ENCODE data around the gene PLCG1. TPM values are rescaled to one million over a fixed set of nuclear protein-coding genes. Genes with fewer than 3 reads are reported as not detected.

The PLCG1 gene
- total RNA-seq, 6 donors from 2014 or later, result 69.8 to 383 (median 99.5) TPM

- H3K4me1 ChIP-seq, result no peaks in the 10 kb centered on the region
- no peak overlapping the region for H3K4me3 ChIP-seq
- DNase-seq (no peak), ATAC-seq (ENCODE audit: low FRiP score in 2 of 2) (no peak)
- no peaks in the 10 kb centered on the region for H3K36me3 ChIP-seq
- H3K27ac ChIP-seq, result no peak overlapping the region
- no peaks in the 10 kb centered on the region for H3K27me3 ChIP-seq
- H3K9me3 ChIP-seq, result no peaks in the 10 kb centered on the region
- no peak for TF ChIP-seq EP300 (IDR thresholded peaks at IDR 0.05)
- TF ChIP-seq POLR2AphosphoS5 (IDR thresholded peaks at IDR 0.05), result no peak
- TF ChIP-seq POLR2A (IDR thresholded peaks at IDR 0.05), result no peak
- TF ChIP-seq CTCF (IDR thresholded peaks at IDR 0.05), result no peak
- 98 to 100% methylated on average over 2 of the region's 2 CpGs for WGBS, 2 donors
These were observed 82.5 kb downstream of the PLCG1 start for GRCh38 chr20:41219824-41220223.

GRCh38 chr20:41221614-41222218, 84.4 kb downstream of the PLCG1 start:
- DNase-seq, result no peak
- H3K4me3 ChIP-seq, result no peak overlapping the region
- 95 to 97% methylated on average over 5 of the region's 5 CpGs for WGBS, 2 donors
- no peaks in the 10 kb centered on the region for H3K36me3 ChIP-seq
- no peaks in the 10 kb centered on the region for H3K27me3 ChIP-seq
- H3K4me1 ChIP-seq, result no peaks in the 10 kb centered on the region
- no peaks in the 10 kb centered on the region for H3K9me3 ChIP-seq
- TF ChIP-seq POLR2A (IDR thresholded peaks at IDR 0.05), result no peak
- no peak overlapping the region for H3K27ac ChIP-seq
- no peak for ATAC-seq (ENCODE audit: low FRiP score in 2 of 2)

GRCh38 chr20:41222296-41222695, 85.0 kb downstream of the PLCG1 start:
- ATAC-seq (ENCODE audit: low FRiP score in 2 of 2), result no peak
- Histone ChIP-seq H3K27me3 (no peaks in the 10 kb centered on the region), H3K4me1 (no peaks in the 10 kb centered on the region), H3K4me3 (no peak overlapping the region), H3K36me3 (no peaks in the 10 kb centered on the region), H3K27ac (no peak overlapping the region), H3K9me3 (no peaks in the 10 kb centered on the region)
- no peak for DNase-seq
- WGBS, 2 donors, result 88 to 97% methylated on average over 1 of the region's 1 CpG
- TF ChIP-seq EP300 (IDR thresholded peaks at IDR 0.05) (no peak), CTCF (IDR thresholded peaks at IDR 0.05) (no peak), POLR2AphosphoS5 (IDR thresholded peaks at IDR 0.05) (no peak), POLR2A (IDR thresholded peaks at IDR 0.05) (no peak)

GRCh38 chr20:41222703-41223102, 85.4 kb downstream of the PLCG1 start:
- H3K36me3 ChIP-seq, result no peaks in the 10 kb centered on the region
- H3K4me1 ChIP-seq, result peaks cover 0 to under 1% (median 0%) of the 10 kb centered on the region in 4 donors
- no peak overlapping the region for H3K4me3 ChIP-seq
- H3K27ac ChIP-seq, result no peak overlapping the region
- TF ChIP-seq EP300 (IDR thresholded peaks at IDR 0.05) (no peak), POLR2AphosphoS5 (IDR thresholded peaks at IDR 0.05) (no peak), POLR2A (IDR thresholded peaks at IDR 0.05) (no peak), CTCF (IDR thresholded peaks at IDR 0.05) (no peak)
- H3K27me3 ChIP-seq, result no peaks in the 10 kb centered on the region
- no peaks in the 10 kb centered on the region for H3K9me3 ChIP-seq
- no peak for DNase-seq
- no peak for ATAC-seq (ENCODE audit: low FRiP score in 2 of 2)

- Histone ChIP-seq H3K27me3 (no peaks in the 10 kb centered on the region), H3K4me3 (no peak overlapping the region), H3K4me1 (peaks cover 0 to 5% (median under 1%) of the 10 kb centered on the region in 4 donors), H3K27ac (no peak overlapping the region), H3K36me3 (no peaks in the 10 kb centered on the region), H3K9me3 (no peaks in the 10 kb centered on the region)
- DNase-seq (no peak), ATAC-seq (ENCODE audit: low FRiP score in 2 of 2) (no peak)
- TF ChIP-seq CTCF (IDR thresholded peaks at IDR 0.05), result no peak
- TF ChIP-seq EP300 (IDR thresholded peaks at IDR 0.05), result no peak
- no peak for TF ChIP-seq POLR2A (IDR thresholded peaks at IDR 0.05)
- no peak for TF ChIP-seq POLR2AphosphoS5 (IDR thresholded peaks at IDR 0.05)
These were observed 85.8 kb downstream of the PLCG1 start for GRCh38 chr20:41223112-41223511.

Data from upper lobe of left lung (tissue), 6 donors.